AG09309 (cell line): ENCODE measurements around the gene APOL2.
"Not testable (repeated sequence)": the region's sequence is repeated elsewhere in the genome, so short reads cannot be mapped to it uniquely, and the experiment has no call there.

Experiments
- DNase-seq: peaks from one replicate; pipeline ENCODE4 v3.0.0-alpha.2; 2010; ENCODE audit warnings: low read depth
- H3K4me3 ChIP-seq: 2 replicates; pipeline ENCODE4 v1.5.1; 2011; ENCODE audit warnings: mild to moderate bottlenecking, low read depth, low read length, moderate library complexity; ENCODE audit not compliant: control insufficient read depth
- CTCF ChIP-seq: IDR thresholded peaks from 2 replicates; pipeline ENCODE4 v1.5.1; 2011; ENCODE audit warnings: mild to moderate bottlenecking, low read depth, low read length, inconsistent platforms; ENCODE audit not compliant: insufficient read depth, control insufficient read depth; ENCODE audit errors: missing control alignments

The APOL2 gene

GRCh38 chr22:36211237-36211861, 28.0 kb downstream of the APOL2 start:
- TF ChIP-seq CTCF: no peak
- H3K4me3 ChIP-seq: no peak overlapping the region
- no peak for DNase-seq

DNA sequence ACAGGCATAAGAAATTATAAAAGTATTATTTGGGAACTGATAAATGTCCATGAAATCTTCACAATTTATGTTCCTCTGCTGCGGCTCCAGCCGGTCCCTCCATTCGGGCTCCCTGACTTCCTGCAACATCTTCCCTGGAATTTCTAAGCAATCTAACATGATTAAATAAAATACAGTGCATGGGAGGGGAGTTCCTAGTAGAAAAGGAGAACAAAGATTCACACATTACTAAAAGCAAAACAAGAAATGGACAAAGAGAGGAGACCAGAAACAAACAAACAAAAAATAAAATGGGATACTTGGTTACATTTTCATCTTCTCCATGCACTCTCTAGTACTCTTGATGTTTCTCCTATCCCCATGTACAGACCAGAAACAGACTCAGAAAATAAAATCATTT, 29.1 kb downstream of the APOL2 start:
- no peak for TF ChIP-seq CTCF
- H3K4me3 ChIP-seq: no peak overlapping the region
- DNase-seq: no peak

- DNase-seq, H3K4me3 ChIP-seq: not testable (repeated sequence)
Observed at GRCh38 chr22:36209488-36209908, 29.8 kb downstream of the APOL2 start.

DNA sequence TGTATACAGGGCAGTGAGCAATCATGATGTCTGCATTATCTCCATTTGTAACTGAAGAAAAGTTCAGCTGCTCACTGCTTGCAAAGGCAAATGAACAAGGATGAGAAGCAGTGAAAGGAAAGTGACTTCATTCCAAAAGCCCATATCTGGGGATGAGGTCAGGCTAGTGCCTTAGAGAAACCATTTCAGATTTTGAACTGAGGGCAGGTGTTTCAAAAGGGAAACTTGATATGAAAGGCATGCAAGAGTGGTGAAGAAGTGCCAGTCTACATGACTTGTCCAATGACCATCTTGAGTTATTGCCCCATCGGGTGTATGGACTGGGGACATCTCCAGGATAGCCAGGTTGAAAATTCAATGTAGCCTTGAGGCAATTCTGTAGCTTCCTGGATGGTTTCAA, 30.4 kb downstream of the APOL2 start:
- no peak for DNase-seq
- H3K4me3 ChIP-seq: no peak overlapping the region
- no peak for TF ChIP-seq CTCF

DNA sequence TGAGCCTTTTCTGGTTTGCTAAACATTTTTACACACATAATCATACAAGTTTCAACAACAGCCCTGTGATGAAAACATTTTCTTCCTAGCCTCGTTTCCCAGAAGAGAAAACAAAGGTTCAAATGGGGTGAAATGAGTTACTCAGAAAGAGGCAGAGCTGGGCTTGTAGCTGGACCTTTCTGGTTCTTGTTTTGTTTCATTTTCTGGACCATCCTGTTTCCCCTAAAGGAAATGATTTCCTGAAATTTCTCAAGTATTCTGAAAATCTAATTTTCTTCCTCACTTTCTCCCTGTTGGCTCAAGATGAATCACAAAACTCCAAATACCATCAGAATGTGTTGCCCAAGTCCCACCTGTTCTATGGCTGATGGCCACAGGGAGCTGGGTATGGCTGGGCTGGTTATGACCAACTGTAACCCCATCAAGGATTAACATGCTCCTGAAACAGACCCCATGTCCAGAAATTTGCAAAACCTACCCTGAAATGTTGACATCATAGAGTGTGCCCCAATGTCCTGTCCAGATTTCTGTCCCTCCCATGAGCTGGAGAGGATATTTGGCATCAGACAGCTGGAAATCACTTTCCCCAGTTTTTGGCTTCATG, 31.1 kb downstream of the APOL2 start:
- DNase-seq: no peak
- no peak overlapping the region for H3K4me3 ChIP-seq
- no peak for TF ChIP-seq CTCF

- H3K4me3 ChIP-seq: no peak overlapping the region
- no peak for TF ChIP-seq CTCF
- DNase-seq: no peak
Observed at GRCh38 chr22:36206255-36206654, 33.1 kb downstream of the APOL2 start.

DNA sequence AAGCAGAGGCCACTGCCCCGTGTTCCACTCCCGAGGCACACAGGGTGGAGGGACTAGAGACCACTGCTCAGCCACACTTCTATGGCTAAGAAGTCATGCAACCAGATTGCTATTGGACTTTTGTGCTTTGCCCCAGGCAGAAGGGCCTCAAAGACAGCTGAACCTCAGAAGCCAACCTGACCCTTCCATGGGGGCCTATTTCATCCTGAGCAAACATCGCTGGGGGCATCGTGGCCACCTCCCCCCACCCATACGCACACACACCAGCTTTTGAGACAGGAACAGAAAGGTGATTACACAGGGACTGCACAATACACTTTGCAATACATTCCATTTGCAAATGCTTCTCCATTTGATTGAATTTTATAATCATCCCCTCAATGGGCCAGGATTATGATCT, 33.8 kb downstream of the APOL2 start:
- H3K4me3 ChIP-seq, DNase-seq: not testable (repeated sequence)

GRCh38 chr22:36204632-36205015, 34.7 kb downstream of the APOL2 start:
- DNase-seq: no peak
- no peak overlapping the region for H3K4me3 ChIP-seq
- TF ChIP-seq CTCF: no peak
